Measurements from ENCODE around the gene PTPN3.
A peak's percentile ranks its signal among the peaks of the same experiment; 100 is the strongest.

The PTPN3 gene

GRCh38 chr9:109458453-109459211, 39.5 kb downstream of the PTPN3 start:
- Histone ChIP-seq H3K27ac (no peak overlapping the region), H3K4me3 (no peak overlapping the region)

GRCh38 chr9:109456811-109457210, 41.3 kb downstream of the PTPN3 start:
- Histone ChIP-seq H3K4me3 (no peak overlapping the region), H3K27ac (peak overlapping the region in 6 of 21 experiments; percentile 13 to 60 (median 26))

GRCh38 chr9:109455861-109456260, 42.2 kb downstream of the PTPN3 start:
- no peak overlapping the region for H3K4me3 ChIP-seq
- peak overlapping the region in 1 of 21 experiments; percentile 37 for H3K27ac ChIP-seq

GRCh38 chr9:109455391-109455790, 42.7 kb downstream of the PTPN3 start:
- H3K4me3 ChIP-seq, result no peak overlapping the region
- H3K27ac ChIP-seq, result no peak overlapping the region

- H3K27ac ChIP-seq, result no peak overlapping the region
- H3K4me3 ChIP-seq, result no peak overlapping the region
Observed at GRCh38 chr9:109454601-109455155, 43.4 kb downstream of the PTPN3 start.

- no peak overlapping the region for H3K4me3 ChIP-seq
- peak overlapping the region in 6 of 21 experiments; percentile 5 to 67 (median 16) for H3K27ac ChIP-seq
Observed at GRCh38 chr9:109454041-109454440, 44.1 kb downstream of the PTPN3 start.

GRCh38 chr9:109453210-109453842, 44.8 kb downstream of the PTPN3 start:
- H3K27ac ChIP-seq, result peak overlapping the region in 11 of 21 experiments; percentile 10 to 67 (median 40)
- no peak overlapping the region for H3K4me3 ChIP-seq

GRCh38 chr9:109452761-109453160, 45.3 kb downstream of the PTPN3 start:
- peak overlapping the region in 10 of 21 experiments; percentile 10 to 67 (median 40) for H3K27ac ChIP-seq
- no peak overlapping the region for H3K4me3 ChIP-seq

- Histone ChIP-seq H3K4me3 (no peak overlapping the region), H3K27ac (peak overlapping the region in 3 of 21 experiments; percentile 13 to 29 (median 23))
Observed at GRCh38 chr9:109451311-109452025, 46.6 kb downstream of the PTPN3 start.

- H3K27ac ChIP-seq, result peak overlapping the region in 3 of 21 experiments; percentile 23 to 68 (median 26)
- H3K4me3 ChIP-seq, result no peak overlapping the region
Observed at GRCh38 chr9:109450346-109450745, 47.8 kb downstream of the PTPN3 start.

GRCh38 chr9:109449036-109449798, 48.9 kb downstream of the PTPN3 start:
- Histone ChIP-seq H3K4me3 (no peak overlapping the region), H3K27ac (peak overlapping the region in 11 of 21 experiments; percentile 8 to 72 (median 50))

- Histone ChIP-seq H3K4me3 (no peak overlapping the region), H3K27ac (peak overlapping the region in 6 of 21 experiments; percentile 1 to 72 (median 39))
Observed at GRCh38 chr9:109448223-109448622, 49.9 kb downstream of the PTPN3 start.

GRCh38 chr9:109447329-109448076, 50.6 kb downstream of the PTPN3 start:
- peak overlapping the region in 4 of 21 experiments; percentile 8 to 72 (median 39) for H3K27ac ChIP-seq
- no peak overlapping the region for H3K4me3 ChIP-seq

GRCh38 chr9:109444771-109445320, 53.3 kb downstream of the PTPN3 start:
- Histone ChIP-seq H3K27ac (no peak overlapping the region), H3K4me3 (no peak overlapping the region)

- H3K27ac ChIP-seq, result peak overlapping the region in 3 of 21 experiments; percentile 17 to 54 (median 44)
- H3K4me3 ChIP-seq, result no peak overlapping the region
Observed at GRCh38 chr9:109442716-109443115, 55.4 kb downstream of the PTPN3 start.

GRCh38 chr9:109441296-109441695, 56.8 kb downstream of the PTPN3 start:
- H3K27ac ChIP-seq, result peak overlapping the region in 3 of 21 experiments; percentile 7 to 27 (median 9)
- no peak overlapping the region for H3K4me3 ChIP-seq

- peak overlapping the region in 3 of 21 experiments; percentile 7 to 27 (median 9) for H3K27ac ChIP-seq
- H3K4me3 ChIP-seq, result no peak overlapping the region
Observed at GRCh38 chr9:109440797-109441287, 57.3 kb downstream of the PTPN3 start.

GRCh38 chr9:109440117-109440515, 58.0 kb downstream of the PTPN3 start:
- H3K27ac ChIP-seq, result no peak overlapping the region
- H3K4me3 ChIP-seq, result no peak overlapping the region
